ENCODE data around the gene PLP2. TPM values are rescaled to one million over a fixed set of nuclear protein-coding genes. Genes with fewer than 3 reads are reported as not detected.

The PLP2 gene
- polyA plus RNA-seq, 1 experiment: 225 TPM

DNA sequence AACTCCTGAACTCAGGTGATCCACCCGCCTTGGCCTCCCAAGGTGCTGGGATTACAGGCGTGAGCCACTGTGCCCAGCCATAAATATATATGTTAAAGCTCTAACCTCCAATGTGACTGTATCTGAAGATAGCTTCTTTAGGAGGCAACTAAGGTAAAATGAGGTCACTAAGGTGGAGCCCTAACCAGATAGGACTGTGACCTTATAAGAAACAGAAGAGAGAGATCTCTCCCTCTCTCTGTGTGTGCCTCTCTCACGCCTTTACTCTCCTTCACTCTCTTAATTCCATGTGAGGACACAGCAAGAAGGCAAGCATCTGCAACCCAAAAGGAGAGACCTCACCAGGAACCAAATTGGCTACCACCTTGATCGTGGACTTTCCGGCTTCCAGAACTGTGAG is 10.1 kb upstream of the PLP2 start:
- POLR2A ChIA-PET: no interaction called here
- TF ChIP-seq, protein P1, sequence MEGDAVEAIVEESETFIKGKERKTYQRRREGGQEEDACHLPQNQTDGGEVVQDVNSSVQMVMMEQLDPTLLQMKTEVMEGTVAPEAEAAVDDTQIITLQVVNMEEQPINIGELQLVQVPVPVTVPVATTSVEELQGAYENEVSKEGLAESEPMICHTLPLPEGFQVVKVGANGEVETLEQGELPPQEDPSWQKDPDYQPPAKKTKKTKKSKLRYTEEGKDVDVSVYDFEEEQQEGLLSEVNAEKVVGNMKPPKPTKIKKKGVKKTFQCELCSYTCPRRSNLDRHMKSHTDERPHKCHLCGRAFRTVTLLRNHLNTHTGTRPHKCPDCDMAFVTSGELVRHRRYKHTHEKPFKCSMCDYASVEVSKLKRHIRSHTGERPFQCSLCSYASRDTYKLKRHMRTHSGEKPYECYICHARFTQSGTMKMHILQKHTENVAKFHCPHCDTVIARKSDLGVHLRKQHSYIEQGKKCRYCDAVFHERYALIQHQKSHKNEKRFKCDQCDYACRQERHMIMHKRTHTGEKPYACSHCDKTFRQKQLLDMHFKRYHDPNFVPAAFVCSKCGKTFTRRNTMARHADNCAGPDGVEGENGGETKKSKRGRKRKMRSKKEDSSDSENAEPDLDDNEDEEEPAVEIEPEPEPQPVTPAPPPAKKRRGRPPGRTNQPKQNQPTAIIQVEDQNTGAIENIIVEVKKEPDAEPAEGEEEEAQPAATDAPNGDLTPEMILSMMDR (IDR thresholded peaks at IDR 0.05; ENCODE audit: insufficient read depth, low read depth, low read length): no peak
- CTCF ChIA-PET: interaction anchor here (1.0 kb wide), 1 partner anchor 10 kb away, joined by 3 read pairs; the partner anchor contains the start of gene PLP2

GRCh38 chrX:49162620-49163019 is 9.1 kb upstream of the PLP2 start, which contains the start of gene MAGIX:
TSS of gene MAGIX (plus strand) at chrX:49162758. CDS start at chrX:49162890, 132 bp downstream.
- Histone ChIP-seq H3K36me3 (ENCODE audit: control insufficient read depth, insufficient read depth, low read length) (no peaks in the 10 kb centered on the region), H3K4me3 (ENCODE audit: low read depth, low read length) (peak within 1 kb of the TSS; percentile 36), H3K27me3 (ENCODE audit: control insufficient read depth, insufficient read depth, low read length) (no peaks in the 10 kb centered on the region)
- no peak for DNase-seq (ENCODE audit: low read depth)
- POLR2A ChIA-PET: no interaction called here
- CTCF ChIA-PET: interaction anchor here (0.7 kb wide), 1 partner anchor 15 kb away, joined by 4 read pairs; no protein-coding TSS in a partner anchor
- TF ChIP-seq, protein P1 (IDR thresholded peaks at IDR 0.05; ENCODE audit: insufficient read depth, low read depth, low read length): no peak

More for the DNA sequence above, 10.1 kb upstream of the PLP2 start:
- Histone ChIP-seq H3K4me3 (ENCODE audit: low read depth, low read length) (no peak overlapping the region), H3K27me3 (ENCODE audit: control insufficient read depth, insufficient read depth, low read length) (no peaks in the 10 kb centered on the region), H3K36me3 (ENCODE audit: control insufficient read depth, insufficient read depth, low read length) (no peaks in the 10 kb centered on the region)
- DNase-seq (ENCODE audit: low read depth): no peak

- CTCF ChIA-PET: interaction anchor here (0.6 to 1.2 kb wide), 2 partner anchors 12 to 75 kb away, joined by 3 read pairs; no protein-coding TSS in a partner anchor
Observed at GRCh38 chrX:49163555-49164419, 7.9 kb upstream of the PLP2 start.

GRCh38 chrX:49164589-49165360 is 6.9 kb upstream of the PLP2 start:
- ChIA-PET CTCF (no interaction called here), POLR2A (no interaction called here)
- Histone ChIP-seq H3K4me3 (ENCODE audit: low read depth, low read length) (no peak overlapping the region), H3K27me3 (ENCODE audit: control insufficient read depth, insufficient read depth, low read length) (no peaks in the 10 kb centered on the region), H3K36me3 (ENCODE audit: control insufficient read depth, insufficient read depth, low read length) (no peaks in the 10 kb centered on the region)
- no peak for DNase-seq (ENCODE audit: low read depth)
- TF ChIP-seq, protein P1 (IDR thresholded peaks at IDR 0.05; ENCODE audit: insufficient read depth, low read depth, low read length): no peak

More at GRCh38 chrX:49163555-49164419, 7.9 kb upstream of the PLP2 start:
- peak overlapping the region; percentile 36 for H3K4me3 ChIP-seq (ENCODE audit: low read depth, low read length)
- POLR2A ChIA-PET: no interaction called here
- DNase-seq (ENCODE audit: low read depth): peak; percentile 20
- no peaks in the 10 kb centered on the region for H3K27me3 ChIP-seq (ENCODE audit: control insufficient read depth, insufficient read depth, low read length)
- no peaks in the 10 kb centered on the region for H3K36me3 ChIP-seq (ENCODE audit: control insufficient read depth, insufficient read depth, low read length)
- TF ChIP-seq, protein P1 (IDR thresholded peaks at IDR 0.05; ENCODE audit: insufficient read depth, low read depth, low read length): peak; percentile 32
